ENCODE measurements around the gene DAGLB. TPM values are rescaled to one million over a fixed set of nuclear protein-coding genes. Genes with fewer than 3 reads are reported as not detected.

Gene DAGLB
- polyA plus RNA-seq, 4 donors = 13.5 to 17.3 (median 15.5) TPM

DNA sequence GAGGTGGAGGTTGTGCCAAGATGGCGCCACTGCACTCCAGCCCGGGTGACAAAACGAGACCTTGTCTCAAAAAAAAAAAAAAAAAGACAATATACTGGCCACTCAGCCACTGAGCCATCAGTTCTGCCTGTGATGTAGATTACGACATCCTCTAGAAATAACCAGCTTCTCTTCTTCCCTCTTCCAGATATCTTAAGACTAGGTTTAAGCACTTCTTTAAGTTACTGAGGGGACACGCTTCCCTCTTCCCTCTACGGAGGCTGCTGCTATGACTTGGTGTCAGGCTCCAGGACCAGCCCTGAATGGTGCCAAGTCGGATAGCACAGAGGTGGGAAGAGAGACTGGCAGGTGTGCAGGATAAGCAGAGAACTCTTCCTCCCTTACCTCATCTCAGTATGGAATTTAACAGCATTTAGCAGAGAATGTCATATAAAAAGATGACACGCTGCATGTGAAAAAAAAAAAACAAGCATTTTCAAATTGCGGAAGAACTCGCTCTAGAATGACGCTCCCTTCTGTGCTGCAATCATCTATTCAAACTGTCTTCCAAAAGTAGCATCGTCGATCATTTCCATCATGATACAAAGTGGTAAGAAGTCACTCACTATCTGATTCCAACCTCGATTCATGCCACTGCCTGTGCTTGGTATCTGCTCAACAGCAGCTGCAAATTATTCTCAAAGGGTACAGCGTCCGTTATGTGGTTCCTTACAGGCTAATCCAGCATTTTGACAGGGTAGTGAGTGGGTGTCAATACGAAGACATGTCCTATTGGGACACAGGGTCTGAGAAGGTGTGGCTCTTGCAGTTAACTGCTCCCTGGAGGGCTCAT is 13.8 kb downstream of the DAGLB start:
- no peak for DNase-seq (ENCODE audit: low read depth in 4 of 4, low spot score in 3 of 4)

DNA sequence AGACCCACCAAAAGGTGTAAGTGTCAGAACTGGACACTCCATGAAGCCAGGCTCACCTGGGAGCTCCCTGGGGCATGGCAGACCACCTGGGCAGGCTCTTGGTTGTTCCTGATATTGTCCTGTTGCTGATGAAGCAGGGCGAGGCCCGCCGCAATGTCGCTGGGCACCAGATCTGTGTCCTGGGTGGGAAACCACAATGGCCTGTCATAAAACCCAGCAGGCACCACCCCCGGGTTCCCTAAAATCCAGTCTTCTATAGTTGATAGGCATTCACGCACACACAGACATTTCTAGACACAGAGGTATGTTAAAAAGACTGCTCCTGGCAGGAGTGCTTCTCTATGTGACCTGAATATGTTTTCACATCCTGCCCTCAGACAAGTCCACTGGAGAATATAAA is 15.0 kb downstream of the DAGLB start:
- no peak for DNase-seq (ENCODE audit: low read depth in 4 of 4, low spot score in 3 of 4)

DNA sequence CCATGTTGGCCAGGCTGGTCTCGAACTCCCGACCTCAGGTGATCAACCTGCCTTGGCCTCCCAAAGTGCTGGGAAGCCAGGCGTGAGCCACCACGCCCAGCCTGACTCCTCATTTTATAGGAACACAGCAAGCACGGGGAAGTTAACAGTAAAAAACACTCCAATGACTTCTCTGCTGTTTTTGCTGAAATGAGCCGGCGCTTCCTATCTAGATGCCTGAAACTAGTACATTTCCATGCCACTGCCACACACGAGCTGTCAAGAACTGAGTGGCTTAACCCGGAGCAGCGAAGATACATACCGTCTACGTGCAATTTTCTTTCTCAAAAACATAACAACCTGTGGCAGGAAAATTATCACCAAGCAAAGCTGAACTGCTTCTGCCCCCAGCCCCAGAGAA is 16.8 kb downstream of the DAGLB start:
- no peak for DNase-seq (ENCODE audit: low read depth in 4 of 4, low spot score in 3 of 4)

DNA sequence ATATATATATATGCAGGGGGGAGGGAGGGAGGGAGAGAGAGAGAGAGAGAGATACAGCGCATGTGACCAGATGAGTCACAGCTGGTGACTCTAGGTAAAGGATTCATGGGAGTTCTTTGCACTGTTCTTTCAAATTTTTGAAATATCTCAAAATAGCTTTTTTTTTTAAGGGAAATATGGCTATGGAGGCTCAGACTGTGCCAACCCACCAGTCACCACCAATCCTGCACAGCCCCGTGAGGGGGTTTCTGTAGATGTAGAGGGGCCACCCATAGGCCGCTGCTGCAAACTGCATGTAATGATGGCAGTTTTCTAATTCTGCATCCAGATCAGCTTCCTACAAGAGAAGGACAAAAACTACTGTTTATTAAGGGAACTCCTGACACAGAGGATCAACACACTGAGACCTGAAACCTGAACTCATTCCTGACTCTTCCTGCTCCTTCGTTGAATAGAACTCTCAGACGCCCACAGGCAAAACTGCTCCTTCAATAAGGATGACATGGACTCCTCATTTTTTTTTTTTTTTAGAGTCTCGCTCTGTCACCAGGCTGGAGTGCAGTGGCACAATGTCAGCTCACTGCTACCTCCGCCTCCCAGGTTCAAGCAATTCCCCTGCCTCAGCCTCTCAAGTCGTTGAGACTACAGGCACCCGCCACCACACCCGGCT is 17.3 kb downstream of the DAGLB start:
- DNase-seq (ENCODE audit: low read depth in 4 of 4, low spot score in 3 of 4) = no peak

DNA sequence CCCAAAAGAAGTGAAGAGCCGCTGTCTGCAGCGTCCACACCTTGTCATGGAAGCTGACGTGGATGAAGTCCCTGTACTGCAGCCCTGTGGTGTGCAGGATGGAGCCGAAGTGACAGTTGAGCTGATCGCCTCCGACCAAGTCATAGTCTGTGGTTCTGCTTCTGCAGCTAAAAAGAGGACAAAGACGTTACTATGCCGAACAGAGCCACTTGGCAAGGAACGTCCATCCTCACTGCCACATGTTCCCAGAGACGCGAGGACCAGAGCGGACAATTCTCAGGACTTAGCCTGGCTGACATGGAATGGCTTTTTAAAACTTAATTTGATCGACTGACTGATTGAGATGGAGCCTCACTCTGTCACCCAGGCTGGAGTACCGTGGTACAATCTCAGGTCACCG is 21.8 kb downstream of the DAGLB start:
- DNase-seq (ENCODE audit: low read depth in 4 of 4, low spot score in 3 of 4) = no peak

DNA sequence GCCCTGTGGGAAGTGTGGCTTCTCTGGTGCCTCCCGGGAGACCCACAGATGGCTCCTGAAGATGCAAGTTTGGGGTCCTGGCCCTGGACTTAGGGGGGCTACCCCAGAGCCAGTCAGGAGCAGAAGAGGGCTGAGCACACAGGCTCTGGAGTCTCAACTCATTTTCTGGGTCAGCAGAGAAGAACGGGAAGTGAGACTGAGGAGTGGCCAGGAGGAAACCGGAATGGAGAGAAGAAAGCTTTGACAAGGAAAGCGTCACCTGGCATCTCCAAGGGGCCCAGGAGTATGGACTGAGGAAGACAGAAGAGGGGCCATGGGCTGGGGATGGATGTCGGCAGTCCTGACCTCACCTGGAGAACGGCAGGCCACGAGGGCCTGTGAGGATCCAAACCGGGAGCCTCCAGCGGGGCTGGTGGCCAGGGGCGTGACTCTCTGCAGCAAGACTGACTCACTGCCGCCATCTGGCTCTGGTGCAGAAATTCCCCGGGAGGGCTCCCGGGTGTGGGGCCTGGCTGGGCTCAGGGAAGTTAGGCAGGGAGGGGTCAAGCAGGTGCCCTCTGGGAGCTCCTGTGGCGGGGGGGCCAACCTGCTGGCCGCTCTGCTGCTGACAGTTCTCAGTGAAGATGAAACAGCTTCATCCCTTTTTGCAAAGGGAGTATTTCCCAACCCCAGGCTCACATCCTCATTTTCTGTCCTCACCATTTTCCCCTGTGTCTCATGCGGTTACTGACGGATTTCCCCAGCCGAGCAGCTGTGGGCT is 23.6 kb downstream of the DAGLB start:
- no peak for DNase-seq (ENCODE audit: low read depth in 4 of 4, low spot score in 3 of 4)

DNA sequence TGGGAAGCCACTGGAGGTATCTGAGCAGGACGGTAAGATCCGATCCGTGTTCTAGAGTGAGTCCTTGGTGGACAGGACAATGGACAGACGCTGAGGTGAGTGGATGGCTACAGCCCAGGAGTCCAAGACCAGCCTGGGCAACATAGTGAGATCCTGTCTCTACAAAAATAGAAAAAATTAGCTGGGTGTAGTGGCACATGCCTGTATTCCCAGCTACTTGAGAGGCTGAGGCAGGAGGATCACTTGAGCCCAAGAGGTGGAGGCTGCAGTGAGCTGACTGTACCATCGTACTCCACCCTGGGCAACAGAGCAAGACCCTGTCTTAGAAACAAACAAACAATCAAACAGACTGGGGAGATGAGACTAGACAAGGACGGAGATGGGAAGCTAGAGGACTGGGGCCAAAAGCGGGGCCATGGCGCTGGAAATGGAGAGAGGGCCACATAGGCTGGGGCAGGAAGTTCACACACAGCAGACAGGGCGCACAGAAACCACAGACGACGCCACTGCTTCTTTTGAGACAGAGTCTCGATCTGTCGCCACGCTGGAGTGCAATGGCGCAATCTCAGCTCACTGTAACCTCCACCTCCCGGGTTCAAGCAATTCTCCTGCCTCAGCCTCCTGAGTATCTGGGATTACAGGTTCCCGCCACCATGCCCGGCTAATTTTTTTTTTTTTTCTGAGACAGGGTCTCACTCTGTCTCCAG is 24.7 kb downstream of the DAGLB start:
- no peak for DNase-seq (ENCODE audit: low read depth in 4 of 4, low spot score in 3 of 4)

DNA sequence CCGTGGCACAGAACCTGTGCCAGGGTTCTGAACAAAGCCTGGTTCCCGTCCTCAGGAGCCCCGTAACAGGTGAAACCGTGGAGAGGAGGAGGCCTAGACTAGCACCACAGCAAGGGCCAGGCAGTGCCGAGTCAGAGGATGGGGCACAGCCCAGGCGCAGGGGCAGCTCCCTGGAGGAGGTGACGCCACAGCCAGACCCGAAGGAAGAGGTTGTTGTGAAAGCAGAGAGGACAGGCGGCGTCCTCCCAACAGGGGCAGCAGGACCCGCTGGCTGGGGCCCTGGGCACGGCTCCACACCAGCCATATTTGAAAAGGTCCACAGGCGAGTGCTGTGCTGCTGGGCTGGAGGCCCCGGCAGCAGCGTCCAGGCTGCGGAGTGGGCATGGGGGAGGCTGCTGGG is 25.7 kb downstream of the DAGLB start:
- DNase-seq (ENCODE audit: low read depth in 4 of 4, low spot score in 3 of 4) = no peak

DNA sequence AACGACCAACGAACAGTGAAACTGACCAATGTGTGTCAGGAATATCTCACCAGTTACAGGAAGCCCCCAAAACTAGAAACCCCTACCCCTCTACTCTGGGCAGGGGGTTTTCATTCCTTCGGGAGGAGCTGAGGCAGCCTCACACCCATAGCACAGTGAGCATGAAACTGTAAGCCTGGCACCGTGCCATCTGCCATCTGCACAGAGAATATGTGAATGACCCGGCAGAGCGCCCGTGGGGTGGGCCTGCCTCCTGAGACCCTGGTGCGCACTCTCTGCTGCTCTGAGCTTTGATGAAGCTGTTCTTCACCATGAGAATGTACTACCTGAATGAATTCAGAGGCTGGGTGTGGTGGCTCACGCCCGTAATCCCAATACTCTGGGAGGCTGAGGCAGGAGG is 27.1 kb downstream of the DAGLB start:
- no peak for DNase-seq (ENCODE audit: low read depth in 4 of 4, low spot score in 3 of 4)

DNA sequence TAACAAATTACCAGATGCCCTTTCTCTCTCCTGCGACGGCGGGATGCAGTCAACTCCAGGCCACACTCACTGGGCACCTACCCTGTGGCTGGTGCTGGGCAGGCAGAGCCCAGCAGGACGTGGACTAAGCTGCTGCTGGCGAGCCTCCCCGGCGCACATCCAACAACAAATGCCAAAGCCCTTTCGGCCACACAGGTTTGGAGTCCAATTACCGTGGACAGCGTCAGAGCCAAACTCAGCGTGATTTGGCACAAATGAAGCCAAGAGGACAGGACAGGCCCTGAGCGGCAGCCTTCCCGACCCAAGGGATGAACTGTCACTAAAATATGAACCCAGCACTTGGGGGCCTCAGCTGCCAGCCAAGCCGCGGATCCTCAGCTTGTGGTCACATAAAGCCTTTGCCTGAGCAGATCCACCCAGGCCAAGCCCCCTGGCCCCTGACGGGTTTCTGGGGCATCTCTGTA is 28.4 kb downstream of the DAGLB start:
- DNase-seq (ENCODE audit: low read depth in 4 of 4, low spot score in 3 of 4) = no peak

DNA sequence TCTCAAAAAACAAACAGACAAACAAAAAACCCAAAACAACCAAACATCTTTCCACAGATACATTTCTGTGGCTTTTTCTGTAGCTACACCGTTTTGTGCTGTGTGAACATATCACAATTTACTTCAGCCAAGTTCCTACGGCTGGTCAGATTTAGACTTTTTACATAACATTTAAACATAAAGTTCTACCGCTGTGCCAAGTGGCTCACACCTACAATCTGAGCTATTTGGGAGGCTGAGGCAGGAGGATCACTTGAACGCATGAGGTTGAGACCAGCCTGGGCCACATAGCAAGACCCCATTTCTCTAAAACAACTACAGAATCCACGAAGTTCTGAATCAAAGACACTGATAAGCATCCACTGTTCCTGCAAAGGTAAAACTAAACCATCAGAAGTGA is 30.3 kb downstream of the DAGLB start:
- DNase-seq (ENCODE audit: low read depth in 4 of 4, low spot score in 3 of 4) = no peak

DNA sequence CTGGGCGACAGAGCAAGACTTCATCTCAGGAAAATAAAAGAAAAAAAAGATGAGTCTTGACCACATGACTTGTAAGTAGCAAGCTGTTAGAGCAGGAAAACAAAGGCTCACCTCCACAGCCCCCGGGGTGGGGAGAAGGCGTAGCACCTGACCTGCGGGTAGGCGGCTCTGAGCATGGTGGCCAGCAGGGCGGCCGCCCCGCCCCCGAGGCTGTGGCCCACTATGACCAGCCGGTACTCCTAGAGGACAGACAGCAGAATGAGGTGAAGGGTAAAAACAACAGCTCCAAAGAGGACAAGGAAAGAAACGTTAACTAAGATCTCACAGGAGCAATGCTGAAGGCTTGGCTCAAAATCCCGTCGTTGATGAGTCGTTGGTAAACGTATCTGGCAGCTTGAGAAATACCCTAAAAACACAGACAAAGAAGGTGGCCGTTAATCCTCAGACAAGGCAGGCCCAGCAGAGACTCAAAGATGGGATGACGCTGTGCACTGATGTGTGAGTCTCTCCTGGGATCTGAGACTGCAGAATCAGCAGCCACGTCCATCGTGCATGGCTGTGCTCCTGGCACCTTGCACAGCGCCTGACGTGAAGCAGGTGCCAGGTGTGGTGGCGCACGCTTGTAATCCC is 31.1 kb downstream of the DAGLB start:
- no peak for DNase-seq (ENCODE audit: low read depth in 4 of 4, low spot score in 3 of 4)

DNA sequence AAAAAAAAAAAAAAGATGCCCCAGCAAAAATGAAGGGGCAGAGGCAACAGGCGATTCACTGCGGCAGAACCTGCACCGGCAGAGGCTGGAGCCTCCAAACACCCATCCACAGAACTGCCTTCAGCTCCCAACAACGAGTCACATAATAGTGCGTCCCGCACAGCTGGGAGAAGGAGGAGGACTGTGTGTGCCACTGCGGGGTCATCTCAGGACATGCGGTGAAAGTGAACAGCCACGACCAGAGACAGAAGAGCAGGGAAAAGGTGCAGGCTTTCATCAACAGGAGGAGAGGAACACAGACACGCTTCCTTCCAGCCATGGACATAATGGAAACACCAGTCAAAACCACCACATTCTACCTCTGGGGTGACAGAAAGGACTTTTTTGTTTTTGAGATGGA is 34.1 kb downstream of the DAGLB start:
- DNase-seq (ENCODE audit: low read depth in 4 of 4, low spot score in 3 of 4) = no peak

DNA sequence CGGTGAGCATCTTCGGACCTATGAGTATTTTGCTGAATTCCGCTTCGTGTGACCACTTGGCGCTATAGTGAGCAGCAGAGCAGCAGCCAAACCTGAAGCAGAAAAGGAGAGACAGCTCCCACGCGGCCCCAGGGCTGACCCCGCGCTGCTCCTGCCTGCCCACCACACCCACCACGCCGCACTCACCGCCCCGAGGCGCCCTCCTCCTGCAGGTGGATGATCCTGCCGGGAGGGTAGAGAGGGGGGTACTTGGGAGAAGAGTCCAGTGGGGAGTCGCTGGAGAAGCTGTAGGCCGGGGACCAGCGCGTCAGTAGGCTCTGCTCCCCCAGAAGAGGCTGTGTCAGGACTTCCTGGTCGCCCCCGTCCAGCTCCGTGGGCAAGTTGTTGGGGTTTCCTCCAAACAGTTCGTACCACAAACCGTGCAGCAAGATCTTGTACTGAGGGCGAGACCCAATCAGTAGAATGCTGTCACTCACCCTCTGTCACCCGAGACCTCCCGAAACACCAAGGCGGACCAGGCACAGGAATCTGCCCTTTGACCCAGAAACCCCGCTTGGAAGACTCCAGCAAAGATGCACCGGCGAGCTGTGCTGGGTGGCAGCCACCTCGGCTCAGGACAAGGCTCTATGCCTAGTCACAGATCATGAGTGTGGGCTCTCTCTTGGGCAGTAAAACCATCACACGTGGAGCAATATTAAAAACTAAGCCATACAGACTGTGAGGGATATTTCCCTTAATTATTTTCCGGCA is 37.6 kb downstream of the DAGLB start:
- no peak for DNase-seq (ENCODE audit: low read depth in 4 of 4, low spot score in 3 of 4)

DNA sequence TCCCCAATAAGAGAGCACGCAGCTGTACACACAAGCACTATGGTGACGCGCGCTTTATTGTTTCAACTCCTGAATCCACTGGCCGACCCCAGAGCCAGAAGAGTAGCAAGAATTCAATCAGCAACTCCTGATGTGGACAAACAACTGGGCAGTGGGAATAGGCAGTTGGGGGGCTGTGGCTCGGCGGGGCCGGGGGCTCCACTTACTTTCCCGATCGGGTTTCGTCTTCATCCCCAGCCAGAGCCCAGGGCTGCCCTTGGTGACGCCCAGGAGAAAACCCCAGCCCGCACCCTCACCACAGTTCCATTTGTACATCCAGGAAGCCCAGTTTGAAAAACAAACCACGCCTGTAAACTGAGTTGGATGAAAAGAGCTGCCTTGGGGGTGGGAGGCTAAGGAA is 38.7 kb downstream of the DAGLB start:
- DNase-seq (ENCODE audit: low read depth in 4 of 4, low spot score in 3 of 4) = no peak

DNA sequence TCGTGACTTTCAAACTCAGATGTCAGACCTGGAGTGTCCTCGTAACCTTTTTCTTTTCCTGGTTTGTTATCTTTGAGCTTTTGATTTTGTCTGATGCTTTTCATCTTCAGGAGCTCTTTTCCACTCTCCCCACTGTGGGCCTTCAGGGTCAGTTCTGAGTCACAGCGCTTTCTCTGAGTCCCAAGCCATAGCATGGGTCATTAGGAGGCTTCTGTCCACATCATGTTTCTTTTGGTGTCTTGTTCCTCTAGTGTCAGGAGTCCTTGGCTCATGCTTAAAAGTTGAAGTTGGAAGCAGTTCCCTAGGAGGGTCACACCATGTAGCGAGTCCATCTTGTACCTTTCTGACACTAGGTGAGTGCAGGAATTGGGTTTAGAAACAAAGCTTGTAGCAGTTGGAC is 40.3 kb downstream of the DAGLB start:
- DNase-seq (ENCODE audit: low read depth in 4 of 4, low spot score in 3 of 4) = no peak

DNA sequence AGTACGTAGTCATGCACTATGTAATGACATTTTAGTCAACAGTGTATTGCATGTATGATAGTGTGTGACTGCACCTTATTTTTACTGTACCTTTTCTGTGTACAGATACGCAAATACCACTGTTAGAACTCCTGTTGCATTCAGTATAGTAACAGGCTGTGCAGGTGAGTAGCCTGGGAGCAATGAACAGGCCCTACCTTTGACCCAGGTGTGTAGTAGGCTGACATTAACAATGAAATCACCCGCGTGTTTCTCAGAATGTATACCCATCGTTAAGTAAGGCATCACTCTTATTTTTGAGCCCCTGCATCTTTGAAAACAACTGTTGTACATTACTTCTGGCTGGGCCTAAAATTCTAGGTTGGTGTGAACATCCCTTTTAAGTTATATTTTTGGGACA is 41.6 kb downstream of the DAGLB start:
- no peak for DNase-seq (ENCODE audit: low read depth in 4 of 4, low spot score in 3 of 4)

DNA sequence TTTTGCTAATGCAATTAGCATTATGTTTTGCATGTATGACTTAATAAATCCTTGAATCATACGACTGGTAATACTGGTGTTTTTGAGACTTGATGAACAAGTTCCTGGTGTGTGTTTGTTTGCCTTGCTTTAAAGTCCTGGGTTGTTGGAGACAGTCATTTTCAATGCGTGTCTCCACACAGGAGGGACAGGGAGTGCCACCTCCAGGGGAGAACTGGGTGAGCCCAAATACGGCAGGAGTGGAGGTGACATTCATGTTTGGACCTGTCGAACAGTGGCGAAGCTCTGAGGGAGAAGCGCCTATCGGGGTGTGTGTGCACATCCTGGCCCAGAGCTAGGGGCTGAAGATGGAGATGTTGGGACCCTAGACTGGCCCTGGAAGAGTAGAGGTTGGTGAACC is 43.8 kb downstream of the DAGLB start:
- no peak for DNase-seq (ENCODE audit: low read depth in 4 of 4, low spot score in 3 of 4)

DNA sequence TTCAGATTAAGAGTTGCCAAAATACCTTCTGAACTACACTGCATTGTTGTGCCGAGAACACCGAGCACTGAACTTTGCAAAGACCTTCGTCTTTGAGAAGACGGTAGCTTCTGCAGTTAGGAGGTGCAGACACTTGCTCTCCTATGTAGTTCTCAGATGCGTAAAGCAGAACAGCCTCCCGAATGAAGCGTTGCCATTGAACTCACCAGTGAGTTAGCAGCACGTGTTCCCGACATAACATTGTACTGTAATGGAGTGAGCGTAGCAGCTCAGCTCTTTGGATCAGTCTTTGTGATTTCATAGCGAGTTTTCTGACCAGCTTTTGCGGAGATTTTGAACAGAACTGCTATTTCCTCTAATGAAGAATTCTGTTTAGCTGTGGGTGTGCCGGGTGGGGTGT is 45.0 kb downstream of the DAGLB start:
- no peak for DNase-seq (ENCODE audit: low read depth in 4 of 4, low spot score in 3 of 4)

DNA sequence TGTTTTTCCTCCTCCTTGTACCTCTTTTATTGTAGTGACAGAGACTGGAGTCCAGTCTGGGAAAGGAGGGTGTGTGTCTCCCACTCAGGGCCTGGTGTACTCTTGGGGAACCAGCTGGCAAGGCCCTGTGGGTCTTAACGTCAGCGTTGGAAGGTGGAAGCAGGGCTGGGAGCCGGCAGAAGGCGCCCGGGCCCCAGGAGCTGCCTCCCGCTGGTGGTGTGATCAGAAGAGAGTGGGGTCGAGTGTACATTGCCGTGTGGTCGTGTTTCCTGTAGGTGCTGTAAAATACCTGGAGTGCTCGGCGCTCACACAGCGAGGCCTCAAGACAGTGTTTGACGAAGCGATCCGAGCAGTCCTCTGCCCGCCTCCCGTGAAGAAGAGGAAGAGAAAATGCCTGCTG is 45.7 kb downstream of the DAGLB start:
- DNase-seq (ENCODE audit: low read depth in 4 of 4, low spot score in 3 of 4) = no peak
